ENCODE measurements around the gene AP3M1.
"Not testable (repeated sequence)": the region's sequence is repeated elsewhere in the genome, so short reads cannot be mapped to it uniquely, and the experiment has no call there.

AP3M1 gene

DNA sequence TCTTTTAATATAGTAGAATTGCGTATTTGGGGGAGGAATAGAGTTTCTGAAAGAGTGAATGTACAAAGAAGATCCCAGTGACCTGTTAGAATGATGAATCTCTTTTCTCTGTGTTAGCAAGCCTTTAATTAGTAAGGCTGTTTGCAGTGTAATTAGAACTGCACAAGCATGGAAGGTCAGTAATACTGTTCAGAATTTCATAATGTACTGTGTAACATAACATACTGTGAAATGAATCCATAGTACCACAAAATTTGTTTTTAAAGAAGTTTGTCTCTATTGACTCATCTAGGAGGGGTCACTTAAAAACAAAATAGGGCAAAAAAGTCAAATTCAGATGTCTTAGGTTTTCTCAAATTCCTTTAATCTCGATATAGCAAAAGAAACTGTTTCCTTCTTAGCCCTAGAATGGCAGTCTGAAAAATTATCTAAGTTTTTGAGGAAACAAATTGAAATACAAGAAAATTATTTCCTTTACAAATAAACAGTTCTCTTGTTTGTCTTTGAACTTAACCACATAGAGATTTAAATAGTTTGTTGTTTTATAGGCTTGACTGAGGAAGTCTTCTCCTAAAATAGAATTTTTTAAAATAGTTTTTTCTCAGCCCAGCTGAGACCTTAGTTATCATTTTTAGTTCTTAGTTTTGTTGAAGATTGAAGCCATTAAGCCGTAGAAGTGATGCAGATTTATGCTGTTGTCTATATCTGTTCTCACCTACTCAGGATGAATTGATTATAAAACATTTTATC lies 12.9 kb upstream of the AP3M1 start:
- DNase-seq (ENCODE audit: low spot score), result no peak

DNA sequence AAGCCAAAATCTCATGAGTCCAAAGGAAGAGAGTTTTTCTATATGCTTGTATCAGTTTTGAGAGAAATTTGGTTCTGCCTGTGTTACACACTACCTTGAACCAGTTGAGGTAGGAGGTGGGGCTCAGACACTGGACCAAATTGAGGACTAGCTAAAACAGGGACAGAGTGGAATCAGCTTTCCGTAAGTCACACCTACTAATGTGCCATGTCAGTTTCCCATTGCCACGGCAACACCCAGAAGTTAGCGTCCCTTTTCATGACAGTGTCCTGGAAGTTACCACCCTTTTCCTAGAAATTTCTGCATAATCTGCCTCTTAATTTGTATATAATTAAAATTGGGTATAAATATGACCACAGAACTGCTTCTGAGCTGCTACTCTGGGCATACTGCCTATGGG lies 9.4 kb upstream of the AP3M1 start:
- no peak for DNase-seq (ENCODE audit: low spot score)

DNA sequence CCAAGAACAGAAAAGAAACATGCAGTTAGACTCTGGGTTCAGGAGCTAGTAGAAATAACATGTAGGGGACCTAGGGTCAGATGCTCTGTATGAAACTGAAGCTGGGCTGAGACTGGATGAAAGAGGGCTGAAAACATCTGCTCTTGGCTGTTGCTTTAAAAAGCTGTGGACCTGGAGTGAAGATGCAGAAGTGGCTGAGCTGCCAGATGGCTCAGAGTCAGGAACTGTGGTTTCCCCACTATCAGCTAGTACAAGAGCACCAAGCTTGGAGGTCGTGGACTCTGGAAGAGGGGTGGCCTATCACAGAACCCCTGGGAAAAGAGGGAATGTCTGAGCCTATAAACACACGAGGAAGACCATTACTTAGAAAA lies 6.3 kb upstream of the AP3M1 start:
- no peak for DNase-seq (ENCODE audit: low spot score)

DNA sequence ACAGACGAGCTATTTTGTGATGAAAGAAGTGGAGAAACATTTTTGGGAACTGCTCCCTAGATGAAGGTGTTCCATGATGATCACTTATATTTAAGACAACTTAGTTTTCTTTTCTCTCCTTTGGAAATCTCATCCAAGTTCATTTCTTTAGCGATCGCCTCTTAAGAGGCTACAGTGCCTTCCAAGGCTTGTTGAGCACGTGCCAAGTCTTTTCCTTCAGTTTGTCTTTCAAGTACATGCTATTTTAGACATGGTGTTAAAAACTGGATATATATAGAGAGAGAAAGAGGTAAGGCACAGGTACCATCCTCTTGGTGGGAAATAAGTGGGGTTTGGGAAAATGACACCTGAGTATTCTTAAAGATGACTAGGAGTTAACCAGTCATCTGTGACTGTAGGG lies 3.0 kb upstream of the AP3M1 start:
- DNase-seq (ENCODE audit: low spot score), result no peak

DNA sequence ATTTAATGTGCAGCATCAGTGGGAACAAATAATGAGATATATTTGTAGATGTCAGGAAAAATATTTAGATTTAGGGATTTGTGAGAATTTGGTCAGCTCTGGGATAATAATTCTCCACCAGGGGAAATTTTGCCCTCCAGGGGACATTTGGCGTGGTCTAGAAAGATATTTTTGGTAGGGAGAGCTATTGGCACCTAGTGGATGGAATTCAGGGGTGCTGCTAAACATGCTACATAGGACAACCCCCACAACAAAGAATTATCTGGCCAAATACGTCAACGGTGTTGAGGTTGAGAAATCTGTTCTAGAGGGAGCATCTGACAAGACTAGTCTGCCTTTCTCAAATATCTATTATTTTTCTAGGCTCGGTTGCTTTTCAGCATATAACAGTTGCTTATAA lies 2.5 kb upstream of the AP3M1 start:
- DNase-seq (ENCODE audit: low spot score), result peak; percentile 7

GRCh38 chr10:74151879-74152722 lies 1.5 kb upstream of the AP3M1 start:
- DNase-seq (ENCODE audit: low spot score), result peak; percentile 7

DNA sequence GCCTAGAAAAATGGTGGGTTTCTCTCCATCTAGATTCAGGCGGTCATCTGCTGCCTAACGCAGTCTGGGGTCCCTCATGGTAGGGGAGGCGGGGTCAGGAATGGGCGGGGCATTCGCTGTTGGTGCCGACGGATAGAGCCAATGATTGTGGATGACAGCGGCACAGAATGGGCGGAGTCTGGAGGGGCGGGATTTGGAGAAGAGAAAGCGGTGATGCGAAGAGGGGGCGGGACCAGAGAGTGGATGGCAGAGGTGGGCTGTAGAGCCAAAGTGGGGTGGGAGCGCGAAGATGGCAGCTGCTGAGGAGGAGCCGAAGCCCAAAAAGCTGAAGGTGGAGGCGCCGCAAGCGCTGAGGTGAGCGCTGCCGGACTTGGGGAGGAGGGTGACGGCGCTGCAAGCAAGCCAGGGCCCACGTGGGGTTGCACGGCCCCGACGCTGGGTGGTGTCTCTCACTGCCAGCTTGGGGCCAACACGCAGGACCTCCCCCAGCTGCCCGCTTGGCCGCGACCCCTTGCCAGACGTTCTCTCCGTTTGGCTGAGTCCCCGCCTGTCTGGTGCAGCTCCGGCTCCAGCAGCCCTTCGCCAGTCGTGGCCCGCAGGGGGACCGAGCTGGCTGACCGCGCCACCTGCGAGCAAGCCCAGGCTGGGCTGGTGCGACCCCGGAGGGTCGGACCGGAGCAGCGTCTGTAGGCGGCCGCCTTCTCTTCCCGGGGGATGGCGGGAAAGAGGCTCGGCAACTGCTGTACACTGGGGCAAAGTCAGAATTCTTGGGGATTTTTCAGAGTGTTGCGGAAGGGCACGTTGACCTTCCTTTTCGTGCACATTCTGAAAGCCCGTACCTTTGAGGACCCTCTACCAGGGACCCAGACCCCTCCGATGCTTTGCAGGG lies 606 bp upstream of the AP3M1 start, which contains the start of gene ADK:
ADK (plus strand) TSS at position 232 of the 889 bp plus-strand sequence; CDS start at position 290, 58 bp downstream.
- DNase-seq (ENCODE audit: low spot score), result peak; percentile 95

GRCh38 chr10:74146980-74147379 lies 3.6 kb downstream of the AP3M1 start:
- DNase-seq (ENCODE audit: low spot score), result not testable (repeated sequence)

DNA sequence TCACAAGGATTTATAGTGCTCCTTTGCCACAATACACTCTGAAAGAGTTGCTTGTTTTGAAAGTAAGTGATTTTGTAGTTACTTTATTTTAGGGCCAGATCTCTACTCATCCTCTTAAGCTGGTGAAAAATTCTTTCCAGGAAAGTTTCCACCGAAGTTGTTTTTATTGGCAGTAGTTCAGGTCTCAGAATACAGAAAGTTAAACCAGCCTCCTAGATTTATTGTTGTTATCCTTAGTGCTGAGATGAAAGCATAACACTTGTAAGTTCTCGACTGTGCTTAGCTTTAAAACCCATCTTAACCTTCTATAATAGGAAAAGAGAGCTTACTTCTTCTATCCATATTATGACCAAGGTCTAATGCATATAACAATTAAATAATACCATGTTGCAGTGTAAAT lies 5.5 kb downstream of the AP3M1 start:
- DNase-seq (ENCODE audit: low spot score), result no peak

DNA sequence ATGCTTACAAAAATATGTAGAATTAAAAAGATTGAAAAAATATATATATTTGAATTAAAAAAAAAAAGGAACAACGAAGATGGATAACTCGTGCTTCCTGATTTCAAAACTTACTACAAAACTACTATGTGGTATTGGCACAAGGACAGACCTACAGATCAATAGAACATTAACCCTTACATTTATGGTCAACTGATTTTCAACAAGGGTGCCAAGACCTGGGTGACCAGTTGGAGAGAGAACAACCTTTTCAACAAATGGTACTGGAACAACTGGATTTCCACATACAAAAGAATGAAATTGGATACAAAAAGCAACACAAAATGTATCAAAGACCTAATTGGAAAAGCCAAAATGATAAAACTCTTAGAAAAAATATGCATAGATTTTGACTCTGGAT lies 10.1 kb downstream of the AP3M1 start:
- DNase-seq (ENCODE audit: low spot score), result no peak

DNA sequence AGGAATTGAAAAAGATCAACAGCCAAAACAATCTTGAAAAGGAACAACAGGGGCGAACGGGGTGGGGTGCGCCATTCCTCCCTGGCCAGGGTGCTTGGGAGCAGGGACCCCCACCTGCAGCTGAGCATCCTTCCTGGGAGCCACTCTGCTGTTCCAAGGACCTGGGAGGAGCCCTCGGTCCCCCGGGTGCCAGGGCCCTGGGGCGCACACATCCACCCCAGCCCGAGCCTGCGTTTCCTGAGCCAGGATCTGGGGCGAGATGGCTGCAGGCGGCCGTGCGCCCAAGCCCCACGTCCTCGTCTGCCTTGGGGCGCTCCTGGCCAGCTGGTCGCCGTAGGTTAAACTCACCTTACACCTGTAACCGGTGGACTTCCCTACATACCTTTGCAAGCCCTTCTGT lies 10.6 kb downstream of the AP3M1 start:
- no peak for DNase-seq (ENCODE audit: low spot score)

- not testable (repeated sequence) for DNase-seq (ENCODE audit: low spot score)
Measured at GRCh38 chr10:74138596-74138995, 12.0 kb downstream of the AP3M1 start.

- no peak for DNase-seq (ENCODE audit: low spot score)
Measured at GRCh38 chr10:74137992-74138391, 12.6 kb downstream of the AP3M1 start.

- DNase-seq (ENCODE audit: low spot score), result no peak
Measured at GRCh38 chr10:74135452-74135851, 15.2 kb downstream of the AP3M1 start.

DNA sequence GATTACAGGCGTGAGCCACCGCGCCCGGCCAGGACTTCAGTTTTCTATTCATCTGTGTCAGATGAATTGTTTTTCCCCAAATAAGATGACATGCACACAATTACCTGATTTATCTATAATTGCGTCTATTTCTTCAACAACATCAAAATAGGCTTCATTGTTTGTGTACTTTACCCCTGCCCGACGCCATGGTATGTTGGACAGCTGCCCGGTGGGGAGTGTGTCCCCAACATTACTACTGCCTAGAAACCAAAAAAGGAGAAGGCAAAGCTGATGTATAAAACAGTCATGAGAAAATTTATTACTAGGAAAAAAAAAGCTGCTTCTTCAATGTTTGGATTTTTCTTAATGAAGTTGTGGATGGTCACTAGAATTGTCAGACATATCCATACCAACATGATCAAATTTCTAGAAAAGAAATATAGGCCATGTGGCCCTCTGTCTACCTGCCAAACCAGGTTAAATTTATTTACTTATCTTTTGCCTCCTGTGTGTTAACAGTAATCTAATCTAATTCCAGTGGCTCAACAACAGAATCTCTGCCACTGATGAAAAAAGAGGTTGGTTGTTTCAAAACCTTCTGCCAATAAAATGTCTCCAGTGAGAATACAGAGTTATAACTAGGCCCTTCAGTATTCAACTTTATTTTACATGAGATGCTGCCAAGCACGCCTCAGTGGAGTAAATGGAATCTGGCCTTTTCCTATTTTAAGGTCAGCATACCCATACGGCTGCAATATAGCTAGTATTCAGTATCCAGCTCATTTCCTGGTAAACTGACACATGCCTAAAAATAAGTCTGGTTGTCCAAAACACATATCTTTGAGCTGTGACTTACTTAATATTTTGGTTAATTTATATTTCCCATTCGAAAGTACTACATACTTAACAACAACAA lies 16.5 kb downstream of the AP3M1 start:
- DNase-seq (ENCODE audit: low spot score), result no peak

DNA sequence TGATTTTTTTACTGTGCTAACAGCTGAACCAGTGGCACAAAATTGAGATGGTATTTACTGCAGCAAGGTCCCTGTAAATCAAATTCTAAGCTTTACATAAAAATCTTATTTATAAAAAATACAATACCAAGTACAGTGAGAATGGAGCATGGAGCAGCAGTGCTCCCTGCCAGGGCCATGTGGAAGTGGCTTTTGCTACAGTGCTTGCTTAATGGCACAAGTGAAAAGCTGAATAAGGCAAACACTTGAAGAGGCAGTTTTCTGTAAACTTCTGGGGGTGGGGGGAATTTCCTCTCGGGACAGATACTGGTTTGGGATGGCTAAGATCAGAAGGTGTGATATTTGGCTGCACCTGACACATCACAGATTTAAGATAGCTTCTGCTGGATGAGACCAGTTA lies 27.5 kb downstream of the AP3M1 start:
- DNase-seq (ENCODE audit: low spot score), result no peak

DNA sequence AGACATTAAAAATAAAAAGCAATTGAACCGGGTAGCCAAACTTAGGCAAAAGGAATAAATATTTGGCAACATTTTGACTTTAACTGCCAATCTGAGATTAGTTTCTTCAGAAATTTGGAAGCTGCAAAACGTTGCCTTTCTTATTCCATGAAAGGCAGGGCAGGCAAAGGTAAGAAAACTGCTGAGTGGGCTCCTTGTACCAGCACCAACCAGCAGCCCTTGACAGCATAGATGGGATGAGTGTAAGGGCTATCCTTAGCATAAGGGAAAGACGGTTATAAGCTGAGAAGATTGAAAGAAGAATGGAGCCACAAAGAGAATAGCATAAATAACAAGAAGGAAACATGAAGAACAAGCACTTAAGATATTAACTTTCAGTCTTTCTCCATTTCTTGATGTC lies 28.6 kb downstream of the AP3M1 start:
- no peak for DNase-seq (ENCODE audit: low spot score)

- no peak for DNase-seq (ENCODE audit: low spot score)
Measured at GRCh38 chr10:74121368-74121767, 29.3 kb downstream of the AP3M1 start.

DNA sequence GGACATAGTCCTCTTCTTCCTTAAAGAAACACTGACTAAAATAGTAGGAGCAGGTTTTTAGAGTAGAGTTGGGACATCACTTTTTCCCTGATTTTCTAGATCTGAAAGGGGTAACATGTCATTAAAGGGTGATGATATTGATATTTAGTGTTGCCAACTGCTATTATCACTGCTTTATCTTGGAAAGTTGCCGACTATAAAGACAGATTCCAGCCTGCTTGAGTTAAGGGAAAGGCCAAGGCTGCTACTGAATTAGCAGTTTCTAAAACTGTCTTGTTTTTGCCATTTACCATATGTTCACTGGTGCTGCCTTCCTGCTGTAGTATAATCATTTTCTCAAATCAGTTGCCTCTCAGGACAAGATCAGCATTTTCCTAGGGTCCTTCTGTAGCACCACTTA lies 29.7 kb downstream of the AP3M1 start:
- DNase-seq (ENCODE audit: low spot score), result no peak

- no peak for DNase-seq (ENCODE audit: low spot score)
Measured at GRCh38 chr10:74118804-74119203, 31.8 kb downstream of the AP3M1 start.

- no peak for DNase-seq (ENCODE audit: low spot score)
Measured at GRCh38 chr10:74117738-74118137, 32.9 kb downstream of the AP3M1 start.
